NCI-H82 (cell line): ENCODE results near the gene AQP12A.
"Not testable (repeated sequence)": the region's sequence is repeated elsewhere in the genome, so short reads cannot be mapped to it uniquely, and the experiment has no call there.

ENCODE experiments used
- DNase-seq: peaks from one replicate; lab custom pipeline; 2025; lab: John Stamatoyannopoulos, UW

AQP12A gene

DNA sequence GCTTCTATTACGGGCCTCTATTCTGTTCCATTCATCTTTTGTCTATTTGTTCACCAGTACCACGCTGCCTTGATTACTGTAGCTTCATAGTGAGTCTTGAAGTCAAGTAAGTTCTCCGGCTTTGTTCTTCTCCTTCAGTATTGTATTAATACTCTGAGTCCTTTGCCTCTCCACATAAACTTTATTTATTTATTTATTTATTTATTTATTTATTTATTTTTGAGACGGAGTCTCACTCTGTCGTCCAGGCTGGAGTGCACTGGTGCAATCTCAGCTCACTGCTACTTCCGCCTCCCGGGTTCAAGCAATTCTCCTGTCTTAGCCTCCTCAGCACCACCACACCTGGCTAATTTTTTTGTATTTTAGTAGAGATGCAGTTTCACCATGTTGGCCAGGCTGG, 31.8 kb upstream of the AQP12A start:
- DNase-seq, result not testable (repeated sequence)

DNA sequence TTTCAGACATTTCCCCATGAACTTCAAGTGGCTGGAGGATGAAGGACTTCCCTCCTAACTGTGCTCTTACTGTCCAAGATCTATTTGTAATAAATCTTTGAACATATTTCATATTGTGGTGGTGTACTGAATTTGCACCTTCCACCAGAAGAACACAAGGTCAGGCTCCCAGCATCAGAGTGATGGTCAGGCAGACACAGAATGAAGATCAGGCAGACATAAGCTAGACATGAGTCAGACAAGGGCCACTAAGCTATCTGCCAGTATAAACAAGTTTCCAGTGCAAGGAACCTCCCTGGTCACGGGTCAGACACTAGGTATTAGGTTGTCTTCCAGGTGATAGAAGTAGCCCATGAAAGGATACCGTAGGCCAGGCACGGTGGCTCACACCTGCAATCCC, 29.0 kb upstream of the AQP12A start:
- DNase-seq, result no peak

DNA sequence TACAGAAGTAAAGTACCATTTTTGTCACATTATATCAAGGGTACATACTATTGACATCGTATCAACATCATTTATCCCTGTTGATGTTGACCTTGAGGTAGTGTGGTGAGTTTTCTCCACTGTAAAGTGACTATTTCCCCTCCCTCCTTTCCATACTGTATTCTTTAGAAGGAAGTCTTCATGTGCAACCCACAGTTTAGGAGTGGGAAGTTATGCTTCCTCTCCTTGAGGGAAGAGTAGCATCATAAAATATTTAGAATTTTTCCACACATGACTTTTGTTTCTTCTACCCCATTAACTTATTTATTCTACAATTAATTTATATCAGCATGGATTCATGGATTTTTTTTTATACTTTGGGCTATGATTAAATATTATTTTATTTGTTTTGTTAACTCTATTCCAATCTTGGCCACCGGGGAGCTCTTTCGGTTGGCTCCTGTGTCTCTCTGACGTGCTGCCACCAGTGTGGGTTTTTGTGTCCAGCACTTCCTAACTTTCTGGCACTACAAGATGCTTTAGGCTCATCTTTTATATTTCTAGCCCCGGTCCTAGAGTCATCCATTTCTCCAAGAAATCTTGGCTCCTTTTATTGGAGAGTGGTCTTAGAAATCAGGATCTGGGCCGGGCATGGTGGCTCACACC, 28.0 kb upstream of the AQP12A start:
- DNase-seq, result no peak

GRCh38 chr2:240664622-240665021, 27.0 kb upstream of the AQP12A start:
- DNase-seq, result no peak

DNA sequence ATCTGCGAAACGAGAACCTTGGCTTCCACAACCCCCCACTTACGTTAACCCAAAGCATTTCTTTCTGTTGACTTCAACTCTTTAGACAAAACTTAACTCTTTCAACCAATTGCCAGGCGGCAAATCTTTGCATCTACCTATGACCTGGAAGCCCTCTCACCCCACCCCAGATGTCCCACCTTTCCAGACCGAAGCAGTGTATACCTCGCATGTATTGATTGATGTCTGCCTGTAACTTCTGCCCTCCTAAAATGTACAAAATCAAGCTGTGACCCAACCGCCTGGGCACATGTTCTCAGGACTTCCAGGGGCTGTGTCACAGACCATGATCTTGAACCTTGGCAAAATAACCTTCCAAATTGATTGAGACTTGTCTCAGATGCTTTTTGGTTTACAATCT, 21.3 kb upstream of the AQP12A start:
- DNase-seq, result no peak

- DNase-seq, result no peak
Measured at GRCh38 chr2:240670950-240671349, 20.7 kb upstream of the AQP12A start.

- DNase-seq, result no peak
Measured at GRCh38 chr2:240672076-240672700, 19.5 kb upstream of the AQP12A start.

- no peak for DNase-seq
Measured at GRCh38 chr2:240672701-240673190, 18.9 kb upstream of the AQP12A start.

DNA sequence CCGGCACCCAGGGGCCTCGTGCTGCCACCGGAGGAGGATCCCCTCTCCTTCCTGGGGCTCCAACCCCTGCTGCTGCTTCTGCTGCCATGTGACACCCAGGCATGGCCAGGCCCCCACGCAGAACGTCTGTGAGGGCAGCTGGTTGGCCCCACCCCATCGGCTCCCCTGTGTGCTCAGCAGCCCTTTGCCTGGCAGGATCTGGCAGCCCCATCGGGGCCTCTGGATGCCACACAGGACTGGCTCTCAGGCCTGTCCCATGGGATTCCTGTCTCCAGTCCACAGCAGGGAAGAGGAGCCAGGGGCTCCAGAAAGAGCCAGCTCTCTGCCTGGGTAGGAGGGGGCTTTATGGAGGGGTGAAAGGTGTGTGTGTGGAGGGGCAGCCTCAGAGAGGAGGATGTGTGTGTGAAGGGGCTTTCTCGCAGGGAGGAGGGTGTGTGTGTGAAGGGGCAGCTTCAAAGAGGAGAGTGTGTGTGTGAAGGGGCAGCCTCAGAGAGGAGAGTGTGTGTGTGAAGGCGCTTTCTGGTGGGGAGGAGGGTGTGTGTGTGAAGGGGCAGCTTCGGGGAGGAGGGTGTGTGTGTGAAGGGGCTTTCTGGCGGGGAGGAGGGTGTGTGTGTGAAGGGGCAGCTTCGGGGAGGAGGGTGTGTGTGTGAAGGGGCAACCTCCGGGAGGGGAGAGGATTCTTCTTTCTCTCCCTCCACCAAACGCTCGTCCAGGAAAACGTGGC, 17.0 kb upstream of the AQP12A start:
- DNase-seq, result not testable (repeated sequence)

- DNase-seq, result not testable (repeated sequence)
Measured at GRCh38 chr2:240675345-240675744, 16.3 kb upstream of the AQP12A start.

GRCh38 chr2:240678043-240678442, 13.6 kb upstream of the AQP12A start:
- not testable (repeated sequence) for DNase-seq

DNA sequence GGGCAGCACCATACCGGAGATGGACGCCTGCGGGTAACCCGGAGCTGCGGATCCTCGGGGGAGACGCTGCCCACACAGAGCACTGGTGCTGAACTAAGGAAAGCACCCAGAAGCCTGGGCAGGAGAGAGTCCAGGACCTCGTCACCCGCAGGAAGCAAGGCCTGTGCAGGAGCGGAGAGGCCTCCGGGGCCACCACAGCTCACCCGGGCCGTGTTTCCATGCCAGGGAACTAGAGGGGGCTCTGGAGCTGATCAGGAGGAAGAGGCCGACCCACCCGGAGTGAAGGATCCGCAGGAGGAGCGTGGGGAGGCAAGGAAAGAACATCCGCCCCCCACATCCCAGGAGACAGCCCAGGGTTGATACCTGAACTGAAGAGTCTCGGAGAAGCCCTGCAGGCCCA, 12.8 kb upstream of the AQP12A start:
- DNase-seq, result not testable (repeated sequence)

GRCh38 chr2:240680185-240680584, 11.5 kb upstream of the AQP12A start:
- DNase-seq, result not testable (repeated sequence)

DNA sequence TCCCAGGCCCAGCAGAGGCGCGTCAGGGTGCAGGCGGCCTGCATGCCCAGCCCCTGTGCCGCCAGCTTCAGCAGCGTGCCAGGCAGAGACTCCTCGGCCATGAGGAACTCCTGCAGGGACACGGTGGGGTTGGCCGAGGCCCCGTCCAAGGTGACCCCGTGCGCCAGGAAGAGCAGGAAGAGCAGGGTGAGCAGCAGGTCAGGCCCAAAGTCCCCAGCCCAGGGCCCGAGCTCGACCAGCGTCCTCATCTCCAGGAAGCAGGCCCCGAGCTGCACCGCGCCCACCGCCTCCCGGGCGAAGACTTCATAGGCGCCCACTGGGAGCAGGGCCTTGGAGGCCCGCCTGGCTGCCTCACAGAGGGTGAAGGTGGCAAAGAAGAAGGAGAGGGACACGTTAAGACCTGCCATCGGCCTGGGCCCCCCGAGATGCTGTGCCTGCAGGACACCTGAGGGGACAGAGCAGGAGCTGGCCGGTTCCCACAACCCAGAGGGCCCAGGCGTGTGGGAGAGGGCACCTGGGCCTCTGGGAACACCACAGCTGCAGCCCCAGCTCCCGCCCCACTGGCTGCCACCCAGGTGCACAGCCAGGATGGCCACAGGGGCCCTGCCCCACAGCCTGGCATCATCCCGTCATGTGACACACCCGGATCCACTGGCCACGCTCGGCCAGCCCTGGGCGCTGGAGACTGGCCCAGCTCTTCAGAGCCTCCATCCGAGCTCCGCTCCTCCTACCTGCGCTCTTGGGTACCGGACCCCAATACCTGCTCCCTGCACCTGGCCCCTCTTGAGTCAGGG, 9.0 kb upstream of the AQP12A start, which contains the start of gene AQP12B:
AQP12B (minus strand) TSS at position 455 of the 794 bp plus-strand sequence; CDS start at position 407, 48 bp downstream.
- DNase-seq, result not testable (repeated sequence)

DNA sequence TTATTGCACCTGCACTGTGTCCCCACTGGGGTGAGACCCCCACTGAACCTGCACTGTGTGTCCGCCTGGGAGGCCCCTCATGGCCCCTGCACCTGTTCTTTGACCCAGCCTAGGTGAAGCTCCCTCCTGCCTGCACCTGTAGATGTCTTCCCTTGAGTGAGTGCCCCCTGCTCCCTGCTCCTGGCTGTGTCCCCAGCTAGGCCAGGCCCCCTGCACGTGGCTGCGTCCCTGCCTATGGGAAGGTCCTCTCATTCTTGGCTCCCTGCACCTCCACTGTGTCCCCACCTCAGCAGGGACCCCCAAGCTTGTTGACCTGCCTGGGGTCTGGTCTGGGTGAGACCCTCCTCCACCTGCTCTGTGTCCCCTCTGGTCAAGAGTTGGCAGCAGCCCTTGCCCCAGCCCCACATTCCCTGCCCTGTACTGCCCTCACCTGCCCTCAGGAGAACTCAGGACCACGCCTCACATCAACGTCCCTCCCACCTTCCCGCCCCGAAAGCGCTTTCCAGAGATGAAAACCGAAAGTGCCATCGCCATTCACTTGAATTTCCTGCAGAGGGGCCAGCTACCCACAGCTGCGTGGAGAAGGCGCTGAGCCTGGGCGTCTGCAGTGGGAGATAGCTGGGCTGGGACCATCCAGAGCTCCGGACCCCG, 8.2 kb upstream of the AQP12A start:
- not testable (repeated sequence) for DNase-seq

GRCh38 chr2:240683980-240684728, 7.5 kb upstream of the AQP12A start:
- DNase-seq, result not testable (repeated sequence)

- no peak for DNase-seq
Measured at GRCh38 chr2:240685771-240686371, 5.8 kb upstream of the AQP12A start.

DNA sequence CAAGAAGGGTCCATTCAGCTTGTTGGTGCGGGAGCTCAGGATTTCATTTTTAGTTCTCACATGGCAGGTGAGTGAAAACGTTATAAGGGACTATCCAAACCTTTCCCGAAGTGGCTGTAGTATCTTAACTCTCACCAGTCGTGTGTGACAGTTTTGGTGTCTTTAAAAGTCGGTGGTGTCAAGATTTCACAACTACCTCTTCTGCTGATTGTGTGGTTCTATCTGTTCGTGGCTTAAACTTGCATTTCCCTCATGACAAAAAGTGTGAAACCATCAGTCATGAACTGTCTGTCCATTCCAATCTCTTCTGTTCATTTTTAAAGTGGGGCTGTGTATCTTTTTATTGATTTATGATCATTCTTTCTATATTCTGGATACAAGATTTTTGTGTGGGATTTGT, 5.2 kb upstream of the AQP12A start:
- DNase-seq, result no peak

- no peak for DNase-seq
Measured at GRCh38 chr2:240687045-240687740, 4.5 kb upstream of the AQP12A start.
